GM12878 (cell line): Measurements from ENCODE around the gene DCUN1D5. TPM values are rescaled to one million over a fixed set of nuclear protein-coding genes. Genes with fewer than 3 reads are reported as not detected.

Source experiments
- ATAC-seq: fragments of 200-7000 bp; cut with Tn5 transposase; 3 replicates; pipeline ENCODE4 v1.9.1; 2020; ENCODE audit warnings: mild to moderate bottlenecking, moderate library complexity
- BruUV-seq: library from RNA; stranded (reverse); fragments of 400-500 nt; replicated peaks from 2 replicates; lab custom pipeline; 2021; lab: Mats Ljungman, UMichigan
- CTCF ChIA-PET: fragments of 300-600 bp; sonication (Branson Sonifier 250); formaldehyde crosslinking; extraction: SDS; loops from one replicate; lab custom pipeline; 2021; ENCODE audit warnings: inconsistent platforms; lab: Yijun Ruan, JAX
- POLR2A ChIA-PET: fragments of 350-600 bp; formaldehyde crosslinking; extraction: SDS; loops from one replicate; lab custom pipeline; 2021; ENCODE audit warnings: inconsistent platforms; lab: Charles Lee
- RAD21 ChIA-PET: fragments of 300-600 bp; sonication (Branson Sonifier 250); formaldehyde crosslinking; loops from one replicate; lab custom pipeline; 2023; ENCODE audit warnings: antibody characterized with exemption; ENCODE audit not compliant: unreplicated experiment; lab: Charles Lee
- SMC1A ChIA-PET: fragments of 300-600 bp; sonication (Branson Sonifier 250); formaldehyde crosslinking; loops from one replicate; lab custom pipeline; 2023; ENCODE audit not compliant: unreplicated experiment, uncharacterized antibody; lab: Charles Lee
- DNase-seq: peaks from one replicate; pipeline ENCODE4 v3.0.0-alpha.2; 2011; ENCODE audit warnings: low read depth, low spot score
- FAIRE-seq: peaks from 3 replicates; lab custom pipeline; 2011; peaks lifted over from hg19 to GRCh38; lab: Jason Lieb, UNC
- H2AFZ ChIP-seq: 2 replicates; pipeline ENCODE4 v1.6.0; 2011; ENCODE audit warnings: low read depth, low read length, control low read depth; ENCODE audit not compliant: control insufficient read depth
- H3K27ac ChIP-seq: 2 replicates; pipeline ENCODE4 v1.5.1; 2011; ENCODE audit warnings: control low read depth; ENCODE audit not compliant: control insufficient read depth, insufficient read depth
- H3K27me3 ChIP-seq, 2 experiments: replicated peaks in 1 of 2; 2 replicates each; pipeline versions ENCODE4 v1.6.0 to v1.6.1; 2011; ENCODE audit warnings: low read length in 1 of 2; ENCODE audit not compliant: control insufficient read depth in 2 of 2, insufficient read depth in 2 of 2
- H3K36me3 ChIP-seq, 2 experiments: 2 replicates each; pipeline ENCODE4 v1.5.1; 2011; ENCODE audit warnings: low read length in 1 of 2; ENCODE audit not compliant: control insufficient read depth in 2 of 2, insufficient read depth in 2 of 2
- H3K4me1 ChIP-seq: 2 replicates; pipeline ENCODE4 v1.6.1; 2011; ENCODE audit warnings: mild to moderate bottlenecking, low read length, moderate library complexity, mixed read lengths; ENCODE audit not compliant: control insufficient read depth, insufficient read depth
- H3K4me2 ChIP-seq: 2 replicates; pipeline ENCODE4 v1.6.0; 2011; ENCODE audit warnings: control low read depth; ENCODE audit not compliant: control insufficient read depth, insufficient read depth
- H3K4me3 ChIP-seq: fragments of 200-600 bp; sonication (generic); 2 replicates; pipeline ENCODE4 v1.5.1; 2016
- H3K79me2 ChIP-seq: 2 replicates; pipeline ENCODE4 v1.6.0; 2011; ENCODE audit warnings: low read length; ENCODE audit not compliant: control insufficient read depth, insufficient read depth
- H3K9ac ChIP-seq: 2 replicates; pipeline ENCODE4 v1.8.0; 2011; ENCODE audit warnings: low read length, control low read depth, mixed read lengths; ENCODE audit not compliant: control insufficient read depth, insufficient read depth
- H3K9me3 ChIP-seq: replicated peaks from 3 replicates; pipeline ENCODE4 v1.5.1; 2011; ENCODE audit warnings: mild to moderate bottlenecking, low read length; ENCODE audit not compliant: control insufficient read depth, insufficient read depth
- H4K20me1 ChIP-seq: 2 replicates; pipeline ENCODE4 v1.6.0; 2011; ENCODE audit not compliant: control insufficient read depth, insufficient read depth
- ATF7 ChIP-seq: fragments of 450-650 bp; IDR thresholded peaks from 2 replicates; pipeline ENCODE4 v1.6.1; 2016; ENCODE audit warnings: low read depth, mild to moderate bottlenecking
- CBFB ChIP-seq: IDR thresholded peaks from 2 replicates; pipeline ENCODE4 v1.6.1; 2016; ENCODE audit warnings: antibody characterized with exemption, low read depth
- TARDBP ChIP-seq: IDR thresholded peaks from 2 replicates; pipeline ENCODE4 v1.6.1; 2016; ENCODE audit warnings: borderline replicate concordance
- in situ Hi-C: fragments of 300-500 bp; cut with MboI; formaldehyde crosslinking; loops from 9 replicates; pipeline ENCODE4 v1.14.3; 2018; ENCODE audit warnings: mixed read lengths
- intact Hi-C: fragments of 100-400 bp; cut with micrococcal nuclease; formaldehyde crosslinking; loops from one replicate; pipeline ENCODE4 v1.14.2; 2022; ENCODE audit not compliant: unreplicated experiment
- polyA plus RNA-seq, 11 experiments: library from polyadenylated mRNA; depleted of rRNA in 4 of 11; unstranded in 6 of 11; stranded (reverse) in 5 of 11; fragments of >200 nt; fragmentation: Nextera tagmentation in 4 of 11; fragmentation: Illumina TruSeq in 1 of 11; extraction: Ambion mirVana in 4 of 11; extraction: Trizol in 1 of 11; gene quantifications; 1 replicate in 1 of 11; 2 replicates in 10 of 11; pipeline versions ENCODE4 v1.2.1 to v1.2.3, GENCODE V29; 2011 to 2016; ENCODE audit warnings: inconsistent platforms in 2 of 11, missing spikeins in 2 of 11, low read depth in 1 of 11
- total RNA-seq, 4 experiments: library from RNA; depleted of rRNA in 3 of 4; stranded (reverse); fragments of >200 nt in 3 of 4; fragmentation: Illumina TruSeq in 1 of 4; extraction: Trizol in 1 of 4; gene quantifications; 2 replicates each; pipeline versions ENCODE4 v1.2.1 to v1.2.3, GENCODE V29; 2013 to 2021
- TF ChIP-seq, protein P1 (sequence below): fragments of 450-650 bp; IDR thresholded peaks from 2 replicates; pipeline ENCODE4 v1.6.1; 2017; ENCODE audit warnings: antibody characterized with exemption, mild to moderate bottlenecking, moderate library complexity
- TF ChIP-seq, protein P2 (sequence below), 3 experiments: IDR thresholded peaks in 2 of 3; conservative IDR thresholded peaks in 1 of 3; 2 replicates each; pipeline ENCODE4 v1.5.1; 2011; ENCODE audit warnings: low read depth in 3 of 3, low read length in 3 of 3, mild to moderate bottlenecking in 3 of 3, control low read depth in 2 of 3, moderate library complexity in 2 of 3, inconsistent platforms in 1 of 3, mixed read lengths in 1 of 3; ENCODE audit not compliant: control insufficient read depth in 2 of 3, insufficient read depth in 1 of 3; ENCODE audit errors: extremely low read depth in 1 of 3
- TF ChIP-seq, protein P3 (sequence below): fragments of 450-650 bp; IDR thresholded peaks from 2 replicates; pipeline ENCODE4 v1.6.1; 2017; ENCODE audit warnings: borderline replicate concordance
- TF ChIP-seq, protein P4 (sequence below): fragments of 450-650 bp; IDR thresholded peaks from 2 replicates; pipeline ENCODE4 v1.6.1; 2014; ENCODE audit warnings: mild to moderate bottlenecking
- TF ChIP-seq, protein P5 (sequence below): fragments of 150-350 bp; IDR thresholded peaks from 2 replicates; pipeline ENCODE4 v1.6.1; 2016; ENCODE audit warnings: low read depth, low read length

DCUN1D5 gene
- total and polyA plus RNA-seq, 10 of the 15 experiments (the other 5 are each of a cell fraction or from before 2014, with no cell fraction given): 20.4 to 87.0 (median 60.6) TPM

DNA sequence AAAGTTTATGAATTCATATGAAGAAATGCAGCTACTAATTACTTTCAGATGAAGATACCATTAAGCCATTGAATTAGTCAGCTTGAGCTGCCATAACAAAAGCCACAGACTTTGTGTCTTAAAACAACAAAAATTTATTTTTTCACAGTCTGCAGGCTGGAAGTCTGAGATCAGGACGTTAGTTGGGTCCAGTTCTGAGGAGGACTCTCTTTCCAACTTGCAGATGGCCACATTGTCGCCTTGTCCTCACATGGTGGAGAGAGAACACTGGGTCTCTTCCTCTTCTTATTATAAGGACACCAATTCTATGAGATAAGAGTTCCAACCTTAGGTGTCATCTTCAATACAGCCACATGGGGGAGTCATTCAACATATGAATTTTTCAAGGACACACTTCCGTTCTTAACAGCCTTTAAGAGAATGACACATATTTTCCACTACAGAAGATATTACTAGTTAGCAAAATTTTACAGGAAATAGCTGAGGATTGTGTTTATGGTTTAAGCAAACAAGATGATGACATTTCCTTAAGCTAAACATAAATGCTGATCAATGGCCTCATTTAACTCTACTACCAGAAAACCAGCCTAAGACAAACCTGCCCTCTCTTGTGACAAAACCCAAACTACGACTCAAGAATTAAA, 56.0 kb downstream of the DCUN1D5 start (continued):
- TF ChIP-seq, protein P1, sequence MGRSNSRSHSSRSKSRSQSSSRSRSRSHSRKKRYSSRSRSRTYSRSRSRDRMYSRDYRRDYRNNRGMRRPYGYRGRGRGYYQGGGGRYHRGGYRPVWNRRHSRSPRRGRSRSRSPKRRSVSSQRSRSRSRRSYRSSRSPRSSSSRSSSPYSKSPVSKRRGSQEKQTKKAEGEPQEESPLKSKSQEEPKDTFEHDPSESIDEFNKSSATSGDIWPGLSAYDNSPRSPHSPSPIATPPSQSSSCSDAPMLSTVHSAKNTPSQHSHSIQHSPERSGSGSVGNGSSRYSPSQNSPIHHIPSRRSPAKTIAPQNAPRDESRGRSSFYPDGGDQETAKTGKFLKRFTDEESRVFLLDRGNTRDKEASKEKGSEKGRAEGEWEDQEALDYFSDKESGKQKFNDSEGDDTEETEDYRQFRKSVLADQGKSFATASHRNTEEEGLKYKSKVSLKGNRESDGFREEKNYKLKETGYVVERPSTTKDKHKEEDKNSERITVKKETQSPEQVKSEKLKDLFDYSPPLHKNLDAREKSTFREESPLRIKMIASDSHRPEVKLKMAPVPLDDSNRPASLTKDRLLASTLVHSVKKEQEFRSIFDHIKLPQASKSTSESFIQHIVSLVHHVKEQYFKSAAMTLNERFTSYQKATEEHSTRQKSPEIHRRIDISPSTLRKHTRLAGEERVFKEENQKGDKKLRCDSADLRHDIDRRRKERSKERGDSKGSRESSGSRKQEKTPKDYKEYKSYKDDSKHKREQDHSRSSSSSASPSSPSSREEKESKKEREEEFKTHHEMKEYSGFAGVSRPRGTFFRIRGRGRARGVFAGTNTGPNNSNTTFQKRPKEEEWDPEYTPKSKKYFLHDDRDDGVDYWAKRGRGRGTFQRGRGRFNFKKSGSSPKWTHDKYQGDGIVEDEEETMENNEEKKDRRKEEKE: no peak
- TF ChIP-seq, protein P2, sequence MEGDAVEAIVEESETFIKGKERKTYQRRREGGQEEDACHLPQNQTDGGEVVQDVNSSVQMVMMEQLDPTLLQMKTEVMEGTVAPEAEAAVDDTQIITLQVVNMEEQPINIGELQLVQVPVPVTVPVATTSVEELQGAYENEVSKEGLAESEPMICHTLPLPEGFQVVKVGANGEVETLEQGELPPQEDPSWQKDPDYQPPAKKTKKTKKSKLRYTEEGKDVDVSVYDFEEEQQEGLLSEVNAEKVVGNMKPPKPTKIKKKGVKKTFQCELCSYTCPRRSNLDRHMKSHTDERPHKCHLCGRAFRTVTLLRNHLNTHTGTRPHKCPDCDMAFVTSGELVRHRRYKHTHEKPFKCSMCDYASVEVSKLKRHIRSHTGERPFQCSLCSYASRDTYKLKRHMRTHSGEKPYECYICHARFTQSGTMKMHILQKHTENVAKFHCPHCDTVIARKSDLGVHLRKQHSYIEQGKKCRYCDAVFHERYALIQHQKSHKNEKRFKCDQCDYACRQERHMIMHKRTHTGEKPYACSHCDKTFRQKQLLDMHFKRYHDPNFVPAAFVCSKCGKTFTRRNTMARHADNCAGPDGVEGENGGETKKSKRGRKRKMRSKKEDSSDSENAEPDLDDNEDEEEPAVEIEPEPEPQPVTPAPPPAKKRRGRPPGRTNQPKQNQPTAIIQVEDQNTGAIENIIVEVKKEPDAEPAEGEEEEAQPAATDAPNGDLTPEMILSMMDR (IDR thresholded peaks at IDR 0.05 in 2 of 3, conservative IDR thresholded peaks at IDR 0.05 in 1 of 3; ENCODE audit: control insufficient read depth in 2 of 3, extremely low read depth in 1 of 3, insufficient read depth in 1 of 3, low read depth in 3 of 3, low read length in 3 of 3): peak; percentile 61 to 67 (median 62)
- TF ChIP-seq ATF7: peak; percentile 91

DNA sequence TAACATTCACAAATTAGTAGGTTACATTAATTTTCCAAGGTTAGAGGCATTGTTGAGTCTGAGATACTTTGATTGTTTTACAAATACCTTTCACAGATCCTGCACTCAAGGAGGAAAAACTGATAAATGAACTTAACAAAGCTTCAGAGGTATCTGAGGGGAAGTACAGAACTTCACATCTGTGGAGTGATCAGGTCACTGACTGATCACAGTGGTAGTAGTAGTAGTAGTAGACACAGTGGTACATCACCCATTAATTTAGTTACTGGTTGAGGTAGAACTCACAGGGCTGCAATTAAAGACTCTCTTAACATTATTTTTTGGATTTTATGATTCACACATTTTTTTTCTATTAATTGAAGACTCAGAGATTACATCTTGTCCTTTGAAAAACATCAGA, 56.7 kb downstream of the DCUN1D5 start:
- Histone ChIP-seq H3K4me3 (no peak overlapping the region), H3K9ac (no peak overlapping the region), H3K36me3 (no peaks in the 10 kb centered on the region), H2AFZ (no peak overlapping the region), H3K4me2 (no peak overlapping the region), H3K27me3 (no peaks in the 10 kb centered on the region), H3K79me2 (no peaks in the 10 kb centered on the region), H4K20me1 (no peaks in the 10 kb centered on the region), H3K9me3 (no peaks in the 10 kb centered on the region), H3K4me1 (no peaks in the 10 kb centered on the region), H3K27ac (no peak overlapping the region)
- no peak for TF ChIP-seq CBFB
- TF ChIP-seq, protein P3, sequence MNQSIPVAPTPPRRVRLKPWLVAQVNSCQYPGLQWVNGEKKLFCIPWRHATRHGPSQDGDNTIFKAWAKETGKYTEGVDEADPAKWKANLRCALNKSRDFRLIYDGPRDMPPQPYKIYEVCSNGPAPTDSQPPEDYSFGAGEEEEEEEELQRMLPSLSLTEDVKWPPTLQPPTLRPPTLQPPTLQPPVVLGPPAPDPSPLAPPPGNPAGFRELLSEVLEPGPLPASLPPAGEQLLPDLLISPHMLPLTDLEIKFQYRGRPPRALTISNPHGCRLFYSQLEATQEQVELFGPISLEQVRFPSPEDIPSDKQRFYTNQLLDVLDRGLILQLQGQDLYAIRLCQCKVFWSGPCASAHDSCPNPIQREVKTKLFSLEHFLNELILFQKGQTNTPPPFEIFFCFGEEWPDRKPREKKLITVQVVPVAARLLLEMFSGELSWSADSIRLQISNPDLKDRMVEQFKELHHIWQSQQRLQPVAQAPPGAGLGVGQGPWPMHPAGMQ: no peak
- TF ChIP-seq, protein P4, sequence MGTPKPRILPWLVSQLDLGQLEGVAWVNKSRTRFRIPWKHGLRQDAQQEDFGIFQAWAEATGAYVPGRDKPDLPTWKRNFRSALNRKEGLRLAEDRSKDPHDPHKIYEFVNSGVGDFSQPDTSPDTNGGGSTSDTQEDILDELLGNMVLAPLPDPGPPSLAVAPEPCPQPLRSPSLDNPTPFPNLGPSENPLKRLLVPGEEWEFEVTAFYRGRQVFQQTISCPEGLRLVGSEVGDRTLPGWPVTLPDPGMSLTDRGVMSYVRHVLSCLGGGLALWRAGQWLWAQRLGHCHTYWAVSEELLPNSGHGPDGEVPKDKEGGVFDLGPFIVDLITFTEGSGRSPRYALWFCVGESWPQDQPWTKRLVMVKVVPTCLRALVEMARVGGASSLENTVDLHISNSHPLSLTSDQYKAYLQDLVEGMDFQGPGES: no peak
- TF ChIP-seq, protein P5, sequence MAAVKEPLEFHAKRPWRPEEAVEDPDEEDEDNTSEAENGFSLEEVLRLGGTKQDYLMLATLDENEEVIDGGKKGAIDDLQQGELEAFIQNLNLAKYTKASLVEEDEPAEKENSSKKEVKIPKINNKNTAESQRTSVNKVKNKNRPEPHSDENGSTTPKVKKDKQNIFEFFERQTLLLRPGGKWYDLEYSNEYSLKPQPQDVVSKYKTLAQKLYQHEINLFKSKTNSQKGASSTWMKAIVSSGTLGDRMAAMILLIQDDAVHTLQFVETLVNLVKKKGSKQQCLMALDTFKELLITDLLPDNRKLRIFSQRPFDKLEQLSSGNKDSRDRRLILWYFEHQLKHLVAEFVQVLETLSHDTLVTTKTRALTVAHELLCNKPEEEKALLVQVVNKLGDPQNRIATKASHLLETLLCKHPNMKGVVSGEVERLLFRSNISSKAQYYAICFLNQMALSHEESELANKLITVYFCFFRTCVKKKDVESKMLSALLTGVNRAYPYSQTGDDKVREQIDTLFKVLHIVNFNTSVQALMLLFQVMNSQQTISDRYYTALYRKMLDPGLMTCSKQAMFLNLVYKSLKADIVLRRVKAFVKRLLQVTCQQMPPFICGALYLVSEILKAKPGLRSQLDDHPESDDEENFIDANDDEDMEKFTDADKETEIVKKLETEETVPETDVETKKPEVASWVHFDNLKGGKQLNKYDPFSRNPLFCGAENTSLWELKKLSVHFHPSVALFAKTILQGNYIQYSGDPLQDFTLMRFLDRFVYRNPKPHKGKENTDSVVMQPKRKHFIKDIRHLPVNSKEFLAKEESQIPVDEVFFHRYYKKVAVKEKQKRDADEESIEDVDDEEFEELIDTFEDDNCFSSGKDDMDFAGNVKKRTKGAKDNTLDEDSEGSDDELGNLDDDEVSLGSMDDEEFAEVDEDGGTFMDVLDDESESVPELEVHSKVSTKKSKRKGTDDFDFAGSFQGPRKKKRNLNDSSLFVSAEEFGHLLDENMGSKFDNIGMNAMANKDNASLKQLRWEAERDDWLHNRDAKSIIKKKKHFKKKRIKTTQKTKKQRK: no peak
- TF ChIP-seq ATF7: no peak
- no peak for TF ChIP-seq TARDBP
- FAIRE-seq (no peak), DNase-seq (no peak), ATAC-seq (peak; percentile 84)
- intact Hi-C loops (no loop called here), in situ Hi-C loops (no loop called here)
- no TSS peak for BruUV-seq
- RAD21 ChIA-PET: interaction anchor here (0.8 to 2.8 kb wide), 4 partner anchors 17 to 204 kb away, joined by 3 to 21 read pairs (median 14); no protein-coding TSS in a partner anchor
- CTCF ChIA-PET: interaction anchor here (0.8 to 4.1 kb wide), 13 partner anchors 17 to 567 kb away, joined by 3 to 35 read pairs (median 5); partner anchors contain the start of genes DCUN1D5 and DYNC2H1
- POLR2A ChIA-PET: no interaction called here
- SMC1A ChIA-PET: interaction anchor here (0.7 to 4.2 kb wide), 13 partner anchors 8 to 302 kb away, joined by 3 to 22 read pairs (median 6); no protein-coding TSS in a partner anchor
